Keratinocyte (primary cell): ENCODE data around the gene VAV1.

ENCODE experiments used
- CTCF ChIP-seq, 3 experiments: IDR thresholded peaks in 1 of 3; conservative IDR thresholded peaks in 1 of 3; optimal IDR thresholded peaks in 1 of 3; 2 replicates in 2 of 3; 3 replicates in 1 of 3; pipeline versions ENCODE3 to v1.5.1; 2011; ENCODE audit warnings: low read length in 3 of 3, mild to moderate bottlenecking in 3 of 3, moderate library complexity in 2 of 3, control low read depth in 1 of 3, inconsistent platforms in 1 of 3; ENCODE audit not compliant: insufficient read depth in 2 of 3; ENCODE audit errors: extremely low read depth in 1 of 3
- EZH2 ChIP-seq: IDR thresholded peaks from one replicate; pipeline ENCODE4 v1.6.1; 2012; ENCODE audit warnings: inconsistent platforms, mild to moderate bottlenecking, low read length, moderate library complexity

- TF ChIP-seq CTCF (optimal IDR thresholded peaks at IDR 0.05 in 1 of 3, IDR thresholded peaks at IDR 0.05 in 1 of 3, conservative IDR thresholded peaks at IDR 0.05 in 1 of 3; ENCODE audit: extremely low read depth in 1 of 3, insufficient read depth in 2 of 3, low read length in 3 of 3) (no peak), EZH2 (no peak)
Measured at GRCh38 chr19:6819323-6819722, 46.8 kb downstream of the VAV1 start.
